HL-60 (cell line): ENCODE measurements around the gene HK1.

Source experiments
- CTCF ChIP-seq: IDR thresholded peaks from one replicate; pipeline ENCODE4 v1.5.1; 2011; ENCODE audit warnings: low read length, control low read depth, inconsistent platforms; ENCODE audit not compliant: insufficient read depth
- POLR2AphosphoS5 ChIP-seq: IDR thresholded peaks from 2 replicates; pipeline ENCODE4 v1.6.1; 2012; ENCODE audit warnings: low read depth

GRCh38 chr10:69374242-69374641 is 95.9 kb downstream of the HK1 start:
- no peak for TF ChIP-seq CTCF
- no peak for TF ChIP-seq POLR2AphosphoS5
